Measurements from ENCODE around the gene DMRTA2. TPM values are rescaled to one million over a fixed set of nuclear protein-coding genes. Genes with fewer than 3 reads are reported as not detected.

Gene DMRTA2
- total and polyA plus RNA-seq, 2 donors (not counting 3 experiments of a cell fraction or from before 2014, with no cell fraction given) = not detected

DNA sequence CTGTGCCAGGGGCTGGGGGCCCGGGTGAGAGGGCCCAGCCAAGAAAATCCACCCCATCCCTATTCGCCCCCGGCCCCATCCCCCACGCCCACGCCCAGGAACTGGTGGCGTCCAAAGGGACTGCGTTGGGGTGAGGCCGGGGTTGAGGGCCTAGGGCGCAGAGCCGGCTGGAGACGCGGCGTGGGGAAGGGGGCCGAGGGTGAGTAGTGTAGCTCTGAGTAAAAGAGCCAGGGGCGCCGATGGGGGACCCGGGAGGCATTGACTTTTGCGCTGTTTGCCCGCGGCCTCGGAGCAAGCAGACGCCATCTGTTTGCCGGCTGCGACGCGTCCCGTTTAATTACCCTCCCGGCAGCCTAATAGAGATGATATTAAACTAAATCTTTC, 3.5 kb upstream of the DMRTA2 start:
- no peaks in the 10 kb centered on the region for H3K79me2 ChIP-seq (ENCODE audit: control insufficient read depth, insufficient read depth, low read length)
- no peak overlapping the region for H3K9ac ChIP-seq (replicated peaks; ENCODE audit: extremely low read depth, insufficient read depth, low read length)
- ChIA-PET CTCF (no interaction called here), POLR2A (no interaction called here)
- no peaks in the 10 kb centered on the region for H3K9me1 ChIP-seq (replicated peaks; ENCODE audit: control insufficient read depth, extremely low read depth, insufficient read depth, low read length)
- H3K4me2 ChIP-seq (ENCODE audit: insufficient read depth, low read length) = no peak overlapping the region
- FAIRE-seq (no peak), DNase-seq (ENCODE audit: low read depth, low spot score) (no peak)
- TF ChIP-seq JUN (IDR thresholded peaks at IDR 0.05; ENCODE audit: borderline replicate concordance, insufficient read depth, insufficient read length, low read depth) = no peak
- peaks cover 3% of the 10 kb centered on the region for H3K4me1 ChIP-seq (ENCODE audit: control insufficient read depth, extremely low read depth, insufficient read depth, low read length)
- no peak overlapping the region for H3K4me3 ChIP-seq (replicated peaks in 1 of 3; ENCODE audit: insufficient read depth in 1 of 3, low read depth in 1 of 3, low read length in 3 of 3)
- H3K36me3 ChIP-seq (ENCODE audit: control insufficient read depth in 2 of 2, extremely low read depth in 1 of 2, insufficient read depth in 2 of 2, low read length in 2 of 2) = no peaks in the 10 kb centered on the region
- H4K20me1 ChIP-seq (replicated peaks; ENCODE audit: control insufficient read depth, extremely low read depth, insufficient read depth, low read length) = no peaks in the 10 kb centered on the region
- no peaks in the 10 kb centered on the region for H3K9me3 ChIP-seq (replicated peaks; ENCODE audit: control insufficient read depth, insufficient read depth, low read length)
- intact Hi-C loops (cut with micrococcal nuclease) = loop anchor here (5.0 kb wide), 1 partner anchor 551 kb away; no protein-coding TSS in a partner anchor
- BruUV-seq (replicated peaks) = no TSS peak
- peaks cover 87 to 100% of the 10 kb centered on the region in 2 experiments for H3K27me3 ChIP-seq (ENCODE audit: control insufficient read depth in 2 of 2, insufficient read depth in 2 of 2, low read length in 2 of 2)
- dilution Hi-C loops (cut with MboI; ENCODE audit: extremely low pct_ligation_motif_present, low sequenced_read_pairs) = no loop called here
- H3K27ac ChIP-seq (ENCODE audit: insufficient read depth, low read depth, low read length) = no peak overlapping the region
- no peak overlapping the region for H2AFZ ChIP-seq (ENCODE audit: low read depth, low read length)

DNA sequence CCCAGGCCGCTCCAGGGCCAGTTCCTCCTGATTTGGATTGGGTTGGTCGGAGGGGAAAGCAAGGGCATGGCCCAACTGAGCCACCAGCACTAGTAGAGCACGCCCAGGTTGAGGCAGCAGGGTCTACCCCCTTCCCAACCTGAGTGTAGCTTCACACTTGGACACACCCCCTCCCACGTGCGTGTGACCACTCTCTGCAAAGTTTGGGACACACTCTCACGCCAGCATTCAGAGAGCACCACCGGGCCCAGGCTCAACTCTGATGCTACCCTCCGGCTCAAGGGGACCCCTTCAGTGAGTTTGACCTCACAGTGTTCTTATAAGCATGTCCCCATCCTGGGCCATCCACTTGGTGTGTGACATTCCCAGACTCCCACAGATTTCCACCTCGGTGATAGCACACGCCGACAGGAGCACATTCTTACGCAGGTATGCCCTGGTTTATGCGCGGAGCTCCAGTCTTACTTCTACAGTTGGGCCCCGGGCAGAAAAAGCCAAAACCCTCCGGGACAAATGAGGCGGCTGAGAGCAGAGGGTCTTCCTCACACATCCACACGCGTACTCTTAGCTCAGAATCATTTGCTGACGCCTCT, 3.0 kb upstream of the DMRTA2 start:
- dilution Hi-C loops (cut with MboI; ENCODE audit: extremely low pct_ligation_motif_present, low sequenced_read_pairs) (no loop called here), intact Hi-C loops (cut with micrococcal nuclease) (loop anchor here (5.0 kb wide), 1 partner anchor 551 kb away; no protein-coding TSS in a partner anchor)
- H3K4me2 ChIP-seq (ENCODE audit: insufficient read depth, low read length) = no peak overlapping the region

More for the DNA sequence above, 3.0 kb upstream of the DMRTA2 start:
- no peak overlapping the region for H2AFZ ChIP-seq (ENCODE audit: low read depth, low read length)
- TF ChIP-seq GATA2 (IDR thresholded peaks at IDR 0.05; ENCODE audit: insufficient read depth, insufficient read length, low read depth, low read length) (no peak), POLR2A (IDR thresholded peaks at IDR 0.05; ENCODE audit: low read depth, low read length) (no peak), POLR2AphosphoS5 (IDR thresholded peaks at IDR 0.05; ENCODE audit: insufficient read depth, low read depth, low read length) (no peak), JUN (IDR thresholded peaks at IDR 0.05; ENCODE audit: borderline replicate concordance, insufficient read depth, insufficient read length, low read depth) (no peak), EZH2 (IDR thresholded peaks at IDR 0.05; ENCODE audit: borderline replicate concordance, low read depth, low read length, severe bottlenecking) (no peak), FOS (IDR thresholded peaks at IDR 0.05; ENCODE audit: borderline replicate concordance, insufficient read depth, low read length) (no peak), MYC (IDR thresholded peaks at IDR 0.05; ENCODE audit: low read depth, low read length) (no peak)
- TF ChIP-seq, protein P1, sequence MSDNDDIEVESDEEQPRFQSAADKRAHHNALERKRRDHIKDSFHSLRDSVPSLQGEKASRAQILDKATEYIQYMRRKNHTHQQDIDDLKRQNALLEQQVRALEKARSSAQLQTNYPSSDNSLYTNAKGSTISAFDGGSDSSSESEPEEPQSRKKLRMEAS (IDR thresholded peaks at IDR 0.05; ENCODE audit: insufficient read depth, insufficient read length) = no peak
- TF ChIP-seq, protein P2, sequence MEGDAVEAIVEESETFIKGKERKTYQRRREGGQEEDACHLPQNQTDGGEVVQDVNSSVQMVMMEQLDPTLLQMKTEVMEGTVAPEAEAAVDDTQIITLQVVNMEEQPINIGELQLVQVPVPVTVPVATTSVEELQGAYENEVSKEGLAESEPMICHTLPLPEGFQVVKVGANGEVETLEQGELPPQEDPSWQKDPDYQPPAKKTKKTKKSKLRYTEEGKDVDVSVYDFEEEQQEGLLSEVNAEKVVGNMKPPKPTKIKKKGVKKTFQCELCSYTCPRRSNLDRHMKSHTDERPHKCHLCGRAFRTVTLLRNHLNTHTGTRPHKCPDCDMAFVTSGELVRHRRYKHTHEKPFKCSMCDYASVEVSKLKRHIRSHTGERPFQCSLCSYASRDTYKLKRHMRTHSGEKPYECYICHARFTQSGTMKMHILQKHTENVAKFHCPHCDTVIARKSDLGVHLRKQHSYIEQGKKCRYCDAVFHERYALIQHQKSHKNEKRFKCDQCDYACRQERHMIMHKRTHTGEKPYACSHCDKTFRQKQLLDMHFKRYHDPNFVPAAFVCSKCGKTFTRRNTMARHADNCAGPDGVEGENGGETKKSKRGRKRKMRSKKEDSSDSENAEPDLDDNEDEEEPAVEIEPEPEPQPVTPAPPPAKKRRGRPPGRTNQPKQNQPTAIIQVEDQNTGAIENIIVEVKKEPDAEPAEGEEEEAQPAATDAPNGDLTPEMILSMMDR (IDR thresholded peaks at IDR 0.05; ENCODE audit: extremely low read depth in 1 of 2, insufficient read depth in 1 of 2, low read depth in 1 of 2, low read length in 2 of 2) = no peak
- no peak overlapping the region for H3K4me3 ChIP-seq (replicated peaks in 1 of 3; ENCODE audit: insufficient read depth in 1 of 3, low read depth in 1 of 3, low read length in 3 of 3)
- no peaks in the 10 kb centered on the region for H3K36me3 ChIP-seq (ENCODE audit: control insufficient read depth in 2 of 2, extremely low read depth in 1 of 2, insufficient read depth in 2 of 2, low read length in 2 of 2)
- H4K20me1 ChIP-seq (replicated peaks; ENCODE audit: control insufficient read depth, extremely low read depth, insufficient read depth, low read length) = no peaks in the 10 kb centered on the region
- no peaks in the 10 kb centered on the region for H3K79me2 ChIP-seq (ENCODE audit: control insufficient read depth, insufficient read depth, low read length)
- no peak overlapping the region for H3K27ac ChIP-seq (ENCODE audit: insufficient read depth, low read depth, low read length)
- BruUV-seq (replicated peaks) = no TSS peak
- peaks cover 86 to 100% of the 10 kb centered on the region in 2 experiments for H3K27me3 ChIP-seq (ENCODE audit: control insufficient read depth in 2 of 2, insufficient read depth in 2 of 2, low read length in 2 of 2)
- H3K4me1 ChIP-seq (ENCODE audit: control insufficient read depth, extremely low read depth, insufficient read depth, low read length) = peaks cover 3% of the 10 kb centered on the region
- POLR2A ChIA-PET = no interaction called here
- no peaks in the 10 kb centered on the region for H3K9me3 ChIP-seq (replicated peaks; ENCODE audit: control insufficient read depth, insufficient read depth, low read length)
- DNase-seq (ENCODE audit: low read depth, low spot score) = no peak
- FAIRE-seq = no peak
- no peaks in the 10 kb centered on the region for H3K9me1 ChIP-seq (replicated peaks; ENCODE audit: control insufficient read depth, extremely low read depth, insufficient read depth, low read length)
- H3K9ac ChIP-seq (replicated peaks; ENCODE audit: extremely low read depth, insufficient read depth, low read length) = no peak overlapping the region
- CTCF ChIA-PET = no interaction called here

All from endothelial cell of umbilical vein (primary cell).